HAP-1 (cell line): ENCODE measurements around the gene CMSS1.

Experiments
- DNase-seq, 2 experiments: peaks; one replicate each; pipeline ENCODE4 v3.0.0-alpha.2; 2016 to 2020; ENCODE audit warnings: low spot score in 2 of 2
- H3K27me3 ChIP-seq: fragments of 250-450 bp; sonication (Bioruptor Pico); 2 replicates; pipeline ENCODE4 v1.5.1; 2020; ENCODE audit warnings: low read depth, mild to moderate bottlenecking, moderate library complexity
- H3K36me3 ChIP-seq: fragments of 250-450 bp; sonication (Bioruptor Pico); replicated peaks from 2 replicates; pipeline ENCODE4 v1.5.1; 2020; ENCODE audit warnings: mild to moderate bottlenecking
- H3K4me1 ChIP-seq: fragments of 250-450 bp; sonication (Bioruptor Pico); 2 replicates; pipeline ENCODE4 v1.5.1; 2020; ENCODE audit warnings: mild to moderate bottlenecking
- H3K4me3 ChIP-seq: fragments of 250-450 bp; sonication (Bioruptor Pico); 2 replicates; pipeline ENCODE4 v1.5.1; 2020; ENCODE audit warnings: mild to moderate bottlenecking, moderate library complexity
- H3K9me3 ChIP-seq: fragments of 250-450 bp; sonication (Bioruptor Pico); 2 replicates; pipeline ENCODE4 v1.5.1; 2020; ENCODE audit warnings: mild to moderate bottlenecking, moderate library complexity
- in situ Hi-C: fragments of 300-500 bp; cut with MboI; formaldehyde crosslinking; loops from 3 replicates; pipeline ENCODE4 v1.14.3; 2020; ENCODE audit warnings: low sequenced_read_pairs, inconsistent platforms, mixed read lengths

CMSS1 gene

DNA sequence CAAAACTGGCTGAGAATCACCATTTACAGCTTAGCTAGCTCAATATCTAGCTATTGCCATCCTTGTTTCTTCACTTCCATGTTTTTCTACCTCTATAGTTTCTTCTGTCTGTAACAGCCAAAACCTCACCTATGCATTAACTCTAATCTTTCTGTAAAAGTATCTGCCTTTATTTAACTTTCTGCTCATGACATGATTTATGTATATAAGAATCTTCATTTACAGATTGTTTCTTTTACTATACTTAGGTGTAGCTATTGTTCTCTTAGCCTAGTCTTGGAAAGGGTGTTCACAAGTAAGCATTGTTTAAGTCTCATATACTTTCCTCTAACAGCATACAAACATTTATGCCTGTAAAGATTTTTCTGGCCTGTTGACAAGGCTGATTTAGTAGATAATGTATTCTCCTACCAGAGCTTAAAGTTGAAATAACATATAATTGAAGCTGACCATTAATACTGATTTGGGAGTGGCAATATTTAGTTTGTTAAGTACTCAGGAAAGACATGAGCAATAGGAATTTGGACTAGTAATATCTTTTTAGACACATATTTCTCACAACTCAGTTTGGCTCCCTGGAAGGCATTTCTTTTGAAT is 287.3 kb downstream of the CMSS1 start:
- no peak for DNase-seq

GRCh38 chr3:100105501-100105900 is 287.8 kb downstream of the CMSS1 start:
- H3K4me3 ChIP-seq, result no peak overlapping the region
- no peaks in the 10 kb centered on the region for H3K27me3 ChIP-seq
- no peaks in the 10 kb centered on the region for H3K36me3 ChIP-seq
- H3K4me1 ChIP-seq, result peaks cover 15% of the 10 kb centered on the region
- H3K9me3 ChIP-seq, result no peaks in the 10 kb centered on the region
- in situ Hi-C loops, result no loop called here
- no peak for DNase-seq

More for the DNA sequence above, 287.3 kb downstream of the CMSS1 start:
- peaks cover 15% of the 10 kb centered on the region for H3K4me1 ChIP-seq
- no peaks in the 10 kb centered on the region for H3K9me3 ChIP-seq
- in situ Hi-C loops, result no loop called here
- no peak overlapping the region for H3K4me3 ChIP-seq
- no peaks in the 10 kb centered on the region for H3K27me3 ChIP-seq
- no peaks in the 10 kb centered on the region for H3K36me3 ChIP-seq

DNA sequence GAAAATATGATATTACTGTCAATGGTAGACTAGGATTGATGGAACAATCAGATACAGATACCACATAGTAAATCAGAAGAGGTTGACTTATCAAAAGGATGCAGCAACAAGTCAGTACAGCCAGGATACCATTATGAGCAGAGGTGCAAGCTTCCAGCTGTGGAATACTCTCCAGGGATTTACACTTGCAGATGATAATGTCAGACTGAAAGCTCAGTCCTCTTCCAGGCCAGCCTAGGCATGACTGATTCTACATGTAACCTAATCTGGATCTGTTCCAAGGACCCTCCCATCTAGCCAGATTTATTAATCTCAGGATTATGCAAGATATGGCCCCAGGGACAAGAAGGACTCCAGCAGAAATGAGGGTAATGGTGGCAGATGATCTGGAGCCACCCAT is 288.4 kb downstream of the CMSS1 start:
- H3K4me1 ChIP-seq, result peaks cover 15% of the 10 kb centered on the region
- no peaks in the 10 kb centered on the region for H3K9me3 ChIP-seq
- H3K27me3 ChIP-seq, result no peaks in the 10 kb centered on the region
- in situ Hi-C loops, result no loop called here
- H3K4me3 ChIP-seq, result no peak overlapping the region
- DNase-seq, result no peak
- H3K36me3 ChIP-seq, result no peaks in the 10 kb centered on the region

DNA sequence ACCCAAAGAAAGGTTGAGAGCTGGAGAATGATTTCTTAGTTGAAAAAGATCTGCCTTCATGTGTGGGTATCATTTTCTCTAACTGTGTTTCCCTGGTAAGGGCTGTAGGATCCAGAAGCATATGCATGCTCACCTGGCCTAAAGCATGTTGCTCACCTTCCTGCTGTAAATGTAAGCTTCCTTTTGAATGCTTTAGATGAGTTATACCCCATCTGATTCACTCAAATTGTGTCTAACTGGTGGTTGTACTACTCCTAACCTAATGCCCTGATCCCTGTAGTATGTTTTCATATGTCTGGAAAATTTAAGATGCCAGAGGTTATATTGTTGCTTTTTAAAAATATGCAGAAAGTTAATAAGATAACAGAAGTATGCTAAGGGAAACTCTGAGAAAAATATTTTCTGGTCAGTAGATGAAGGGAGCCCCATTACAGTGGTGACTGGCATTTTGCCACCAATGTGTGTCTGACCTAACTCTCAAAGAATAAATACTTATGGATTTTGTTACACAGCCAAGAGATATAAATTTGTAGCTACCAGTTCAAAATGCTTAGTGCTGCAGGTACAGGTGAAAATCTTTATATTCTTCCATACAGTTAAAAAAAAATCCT is 289.0 kb downstream of the CMSS1 start:
- in situ Hi-C loops, result no loop called here
- Histone ChIP-seq H3K4me1 (peaks cover 15% of the 10 kb centered on the region), H3K36me3 (no peaks in the 10 kb centered on the region), H3K4me3 (no peak overlapping the region), H3K27me3 (no peaks in the 10 kb centered on the region), H3K9me3 (no peaks in the 10 kb centered on the region)
- DNase-seq, result no peak

GRCh38 chr3:100107221-100107814 is 289.7 kb downstream of the CMSS1 start:
- in situ Hi-C loops, result no loop called here
- Histone ChIP-seq H3K36me3 (no peaks in the 10 kb centered on the region), H3K9me3 (no peaks in the 10 kb centered on the region), H3K4me1 (peaks cover 15% of the 10 kb centered on the region), H3K4me3 (no peak overlapping the region), H3K27me3 (no peaks in the 10 kb centered on the region)
- no peak for DNase-seq

GRCh38 chr3:100108464-100109079 is 290.9 kb downstream of the CMSS1 start:
- in situ Hi-C loops, result no loop called here
- no peaks in the 10 kb centered on the region for H3K36me3 ChIP-seq
- no peak overlapping the region for H3K4me3 ChIP-seq
- peaks cover 15% of the 10 kb centered on the region for H3K4me1 ChIP-seq
- no peaks in the 10 kb centered on the region for H3K9me3 ChIP-seq
- no peak for DNase-seq
- no peaks in the 10 kb centered on the region for H3K27me3 ChIP-seq

GRCh38 chr3:100110162-100110561 is 292.5 kb downstream of the CMSS1 start:
- Histone ChIP-seq H3K27me3 (no peaks in the 10 kb centered on the region), H3K4me1 (peaks cover 8% of the 10 kb centered on the region), H3K36me3 (no peaks in the 10 kb centered on the region), H3K4me3 (no peak overlapping the region), H3K9me3 (no peaks in the 10 kb centered on the region)
- no peak for DNase-seq
- in situ Hi-C loops, result no loop called here

GRCh38 chr3:100111728-100112127 is 294.1 kb downstream of the CMSS1 start:
- in situ Hi-C loops, result no loop called here
- H3K4me3 ChIP-seq, result no peak overlapping the region
- H3K9me3 ChIP-seq, result no peaks in the 10 kb centered on the region
- H3K4me1 ChIP-seq, result no peaks in the 10 kb centered on the region
- no peaks in the 10 kb centered on the region for H3K27me3 ChIP-seq
- no peak for DNase-seq
- H3K36me3 ChIP-seq, result no peaks in the 10 kb centered on the region

GRCh38 chr3:100113723-100114412 is 296.2 kb downstream of the CMSS1 start:
- H3K36me3 ChIP-seq, result no peaks in the 10 kb centered on the region
- H3K4me3 ChIP-seq, result no peak overlapping the region
- H3K4me1 ChIP-seq, result no peaks in the 10 kb centered on the region
- no peak for DNase-seq
- no peaks in the 10 kb centered on the region for H3K9me3 ChIP-seq
- in situ Hi-C loops, result no loop called here
- no peaks in the 10 kb centered on the region for H3K27me3 ChIP-seq

- Histone ChIP-seq H3K36me3 (no peaks in the 10 kb centered on the region), H3K27me3 (no peaks in the 10 kb centered on the region), H3K4me3 (no peak within 1 kb of the TSS), H3K9me3 (no peaks in the 10 kb centered on the region), H3K4me1 (no peaks in the 10 kb centered on the region)
- in situ Hi-C loops, result no loop called here
- DNase-seq, result no peak
Measured at GRCh38 chr3:100114413-100115030, 296.9 kb downstream of the CMSS1 start, which contains the start of gene FILIP1L. Gene FILIP1L, minus strand, starts transcription at chr3:100114501.

DNA sequence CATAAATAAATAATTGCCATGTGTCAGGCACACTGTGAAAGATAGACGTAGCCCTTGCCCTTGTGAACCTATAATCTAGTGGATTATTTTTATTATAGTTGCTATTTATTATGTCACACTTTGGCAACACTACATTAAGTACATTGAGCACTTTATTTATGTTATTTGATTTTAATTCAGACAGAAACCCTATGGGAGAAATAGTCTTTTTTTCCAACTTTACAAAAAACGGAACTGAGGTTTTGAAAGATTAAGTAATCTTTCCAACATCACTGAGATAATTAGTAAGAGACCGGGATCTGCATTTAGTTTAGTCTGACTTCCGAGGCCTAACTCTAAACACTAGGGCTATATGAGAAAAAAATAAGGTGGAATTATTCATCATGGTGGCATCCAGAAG is 299.4 kb downstream of the CMSS1 start:
- no peaks in the 10 kb centered on the region for H3K36me3 ChIP-seq
- DNase-seq, result no peak
- H3K27me3 ChIP-seq, result no peaks in the 10 kb centered on the region
- H3K4me3 ChIP-seq, result no peak overlapping the region
- in situ Hi-C loops, result no loop called here
- H3K4me1 ChIP-seq, result no peaks in the 10 kb centered on the region
- no peaks in the 10 kb centered on the region for H3K9me3 ChIP-seq

GRCh38 chr3:100120012-100120411 is 302.4 kb downstream of the CMSS1 start:
- DNase-seq, result no peak
- no peaks in the 10 kb centered on the region for H3K27me3 ChIP-seq

DNA sequence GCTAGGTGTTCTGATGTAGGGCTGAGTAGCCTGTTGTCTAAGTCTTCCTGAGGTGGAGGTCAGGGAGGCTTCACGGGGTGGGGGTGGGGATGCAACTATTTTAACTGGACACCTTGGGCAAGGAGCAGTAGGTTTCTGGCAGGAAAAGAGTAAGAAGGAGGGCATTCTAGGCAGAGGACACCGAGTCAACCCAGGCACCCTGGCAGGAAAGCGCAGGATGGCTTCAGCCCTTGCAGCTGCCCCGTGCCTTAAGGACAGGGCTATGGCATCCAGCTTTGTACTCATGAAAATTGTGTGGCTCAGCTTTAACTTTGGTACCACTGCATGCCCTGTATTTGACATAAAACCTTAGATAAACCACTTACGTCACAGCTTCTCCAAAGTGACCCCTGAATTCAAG is 303.0 kb downstream of the CMSS1 start:
- no peak for DNase-seq
- Histone ChIP-seq H3K4me3 (no peak overlapping the region), H3K27me3 (no peaks in the 10 kb centered on the region), H3K4me1 (no peaks in the 10 kb centered on the region), H3K9me3 (no peaks in the 10 kb centered on the region), H3K36me3 (no peaks in the 10 kb centered on the region)
- in situ Hi-C loops, result no loop called here

More at GRCh38 chr3:100120012-100120411, 302.4 kb downstream of the CMSS1 start:
- in situ Hi-C loops, result no loop called here
- Histone ChIP-seq H3K4me3 (no peak overlapping the region), H3K9me3 (no peaks in the 10 kb centered on the region), H3K4me1 (no peaks in the 10 kb centered on the region), H3K36me3 (no peaks in the 10 kb centered on the region)
